Measurements from ENCODE around the gene MFAP4.

MFAP4 gene

DNA sequence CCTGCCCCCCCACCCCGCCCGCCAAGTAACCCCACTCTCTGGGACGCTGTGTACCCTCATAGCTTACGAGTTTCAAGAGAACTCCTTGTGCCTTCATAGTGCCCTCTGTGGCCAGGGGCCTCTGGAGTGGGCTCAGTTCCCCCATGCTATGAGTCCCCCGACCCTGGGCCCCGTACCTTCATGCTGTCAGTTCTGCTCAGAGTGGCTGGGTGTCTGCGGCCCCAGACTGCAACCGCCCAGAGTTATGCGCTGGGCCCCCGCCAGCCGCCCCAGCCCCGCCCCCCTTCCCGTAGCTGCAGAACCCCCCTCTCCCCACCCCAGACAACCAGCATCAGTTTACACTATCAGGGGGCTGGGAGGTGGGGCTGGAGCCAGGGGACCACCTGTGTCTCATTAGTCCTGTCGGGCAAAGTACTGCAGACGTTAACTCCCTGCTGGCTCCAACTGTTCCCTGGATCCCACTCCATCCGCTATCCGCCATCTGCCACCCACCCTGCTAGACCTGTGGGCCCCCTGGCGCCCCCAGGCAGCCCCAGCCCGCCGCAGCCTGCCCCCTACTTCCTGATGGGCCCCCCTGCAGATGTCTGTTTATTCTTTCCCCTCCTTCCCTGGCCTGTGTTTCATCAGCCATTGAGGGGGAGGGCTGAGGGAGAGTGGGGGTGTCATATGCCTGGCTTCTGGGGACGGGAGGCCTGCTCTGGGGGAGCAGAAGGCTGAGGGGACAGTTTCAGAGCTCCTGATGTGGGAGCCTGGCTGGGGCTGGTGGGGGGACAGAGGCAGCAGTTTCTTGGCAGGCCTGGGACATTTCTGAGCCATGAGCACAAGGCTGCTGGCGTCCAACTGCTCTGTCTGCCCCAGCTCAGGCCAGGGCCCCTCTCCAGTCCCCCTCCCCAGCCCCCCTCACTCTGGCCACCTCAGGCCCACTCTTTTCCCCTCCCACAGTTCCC lies at the start of gene MFAP4:
TSS of gene MFAP4 (minus strand) at position 217 of the 947 bp plus-strand sequence. CDS start at position 182, 35 bp downstream.
- peak; percentile 96 to 99 for DNase-seq

DNA sequence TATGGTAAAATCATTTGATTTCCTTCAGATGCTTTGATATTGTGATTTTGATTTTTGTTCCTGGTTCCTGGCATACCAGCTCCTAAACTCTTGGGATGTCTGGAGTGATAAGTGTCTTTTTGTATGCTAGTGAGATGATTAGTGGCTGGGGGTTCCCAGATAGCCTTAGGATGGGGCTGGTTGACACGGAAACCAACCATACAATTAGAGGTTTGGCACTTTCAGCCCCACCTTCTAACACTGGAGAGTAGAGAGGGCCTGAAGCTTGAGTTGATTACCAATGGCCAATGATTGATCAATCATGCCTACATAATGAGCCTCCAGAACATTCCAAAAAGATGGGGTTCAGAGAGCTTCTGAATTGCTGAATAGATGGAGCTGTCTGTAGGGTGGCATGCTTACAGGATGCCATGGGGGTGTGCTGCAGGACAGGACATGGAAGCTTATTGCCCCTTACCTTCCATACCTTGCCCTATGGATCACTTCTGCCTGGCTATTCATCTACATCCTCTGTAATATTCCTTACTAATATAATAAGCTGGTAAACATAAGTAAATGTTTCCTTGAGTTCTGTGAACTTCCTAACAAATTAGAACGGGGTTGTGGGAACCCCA lies 46.8 kb upstream of the MFAP4 start:
- DNase-seq, result no peak

DNA sequence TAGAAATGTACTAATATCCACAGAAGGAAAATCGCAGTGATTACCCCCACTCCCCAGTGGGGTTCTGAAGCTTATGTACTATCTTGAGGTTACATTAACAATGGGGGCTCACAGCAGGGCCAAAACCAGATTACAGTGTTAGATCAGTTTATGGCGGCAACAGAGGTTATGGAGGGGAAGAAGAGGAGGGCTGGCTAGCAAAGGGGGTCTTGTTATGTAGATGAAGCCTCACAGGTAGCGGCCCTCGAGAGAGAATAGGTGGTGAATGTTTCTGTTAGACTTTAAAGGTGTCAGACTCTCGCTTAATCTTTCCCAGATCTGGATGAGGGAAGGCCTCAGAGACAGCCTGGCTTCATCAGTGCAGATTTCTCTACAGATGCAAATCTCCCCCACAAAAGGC lies 46.3 kb upstream of the MFAP4 start:
- DNase-seq, result no peak

GRCh38 chr17:19431691-19432090 lies 44.7 kb upstream of the MFAP4 start:
- DNase-seq, result no peak

DNA sequence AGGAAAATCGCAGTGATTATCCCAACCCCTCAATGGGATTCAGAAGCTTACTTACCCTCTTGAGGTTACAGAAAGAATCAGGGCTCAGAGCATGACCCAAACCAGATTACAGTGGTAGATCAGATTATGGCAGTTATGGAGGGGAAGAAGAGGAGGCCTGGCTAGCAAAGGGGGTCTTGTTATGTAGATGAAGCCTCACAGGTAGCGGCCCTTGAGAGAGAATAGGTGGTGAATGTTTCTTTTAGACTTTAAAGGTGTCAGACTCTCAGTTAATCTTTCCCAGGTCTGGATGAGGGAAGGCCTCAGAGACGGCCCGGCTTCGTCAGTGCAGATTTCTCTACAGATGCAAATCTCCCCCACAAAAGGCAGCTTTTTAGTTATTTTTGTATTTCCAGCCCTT lies 39.6 kb upstream of the MFAP4 start:
- no peak for DNase-seq

DNA sequence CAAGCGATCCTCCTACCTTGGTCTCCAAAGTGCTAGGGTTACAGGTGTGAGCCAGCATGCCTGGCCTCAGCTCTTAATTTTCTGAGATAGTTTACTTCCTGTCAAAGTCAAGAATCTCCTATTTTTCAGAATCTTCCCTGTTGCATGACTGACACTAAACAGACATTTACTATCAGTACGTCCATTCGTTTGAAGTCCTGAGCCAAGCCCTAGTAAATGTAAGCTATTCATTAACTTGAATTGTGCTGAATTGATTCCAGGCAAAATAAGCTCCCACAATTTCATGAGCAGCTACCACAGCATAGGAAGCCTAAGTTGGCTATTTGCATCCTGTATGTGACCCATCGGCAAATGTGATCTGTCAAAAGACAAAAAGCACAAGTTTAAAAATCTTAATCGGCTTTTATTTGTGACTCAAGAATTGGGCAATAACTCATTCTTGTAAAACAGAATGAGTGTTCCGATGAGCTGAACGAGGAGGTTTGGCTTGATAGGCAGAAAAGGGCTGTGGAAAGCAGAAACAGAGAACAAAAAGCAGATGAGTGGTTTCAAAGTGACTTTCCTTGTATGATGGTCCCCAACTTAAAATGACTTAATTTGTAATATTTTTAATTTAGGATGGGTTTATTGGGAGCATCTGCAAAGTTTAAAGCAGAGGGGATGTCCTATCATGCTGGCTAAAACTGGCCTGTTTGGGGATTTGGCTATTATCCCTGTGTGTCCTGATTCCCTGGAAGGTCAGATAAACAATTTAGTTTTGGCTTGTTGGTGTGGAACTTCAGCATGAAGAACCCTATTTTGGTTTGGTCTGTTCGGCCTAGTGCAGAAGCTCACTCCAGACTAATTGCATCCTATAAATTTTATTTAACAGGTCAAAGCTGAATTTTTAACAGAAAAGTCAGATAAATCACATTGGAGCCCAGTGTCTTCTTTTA lies 38.2 kb upstream of the MFAP4 start:
- DNase-seq, result no peak

- no peak for DNase-seq
Observed at GRCh38 chr17:19421926-19422325, 34.9 kb upstream of the MFAP4 start.

GRCh38 chr17:19421219-19421618 lies 34.2 kb upstream of the MFAP4 start:
- DNase-seq, result no peak

DNA sequence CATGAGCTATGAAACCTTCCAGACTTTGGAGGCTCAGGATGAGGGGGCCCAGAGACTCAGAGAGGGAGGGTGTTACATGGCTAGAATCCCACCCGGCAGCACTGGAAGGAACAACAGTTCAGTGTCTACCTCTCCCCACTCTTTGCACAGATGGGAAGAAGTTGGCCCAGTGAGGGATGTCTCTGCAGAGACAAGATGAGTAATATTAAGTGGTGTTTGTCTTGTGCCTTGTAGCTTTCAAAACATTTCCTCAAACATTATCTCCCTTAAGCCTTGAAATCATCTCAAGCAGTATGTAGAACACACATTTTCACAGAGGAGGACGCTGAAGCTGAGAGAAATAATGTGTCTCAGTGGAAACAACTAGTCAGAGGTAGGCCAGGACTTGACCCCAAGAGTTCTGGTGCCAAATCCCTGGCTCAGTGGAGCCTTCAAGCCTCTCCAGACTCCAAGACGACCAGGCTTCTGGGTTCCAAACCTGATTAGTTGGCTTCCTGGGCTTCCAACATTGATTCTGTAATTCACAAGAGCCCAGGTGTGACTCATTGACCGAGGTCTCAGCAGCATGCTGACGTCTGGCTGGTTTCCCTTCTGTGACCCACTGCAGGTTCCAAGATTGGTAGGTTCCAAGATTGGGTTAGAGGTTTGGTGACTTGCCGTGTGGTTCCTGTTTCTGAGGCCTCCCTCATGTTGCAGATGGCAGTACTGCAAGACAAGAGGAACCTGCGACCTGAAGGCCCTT lies 31.4 kb upstream of the MFAP4 start:
- DNase-seq, result no peak

- no peak for DNase-seq
Observed at GRCh38 chr17:19417611-19418010, 30.6 kb upstream of the MFAP4 start.

DNA sequence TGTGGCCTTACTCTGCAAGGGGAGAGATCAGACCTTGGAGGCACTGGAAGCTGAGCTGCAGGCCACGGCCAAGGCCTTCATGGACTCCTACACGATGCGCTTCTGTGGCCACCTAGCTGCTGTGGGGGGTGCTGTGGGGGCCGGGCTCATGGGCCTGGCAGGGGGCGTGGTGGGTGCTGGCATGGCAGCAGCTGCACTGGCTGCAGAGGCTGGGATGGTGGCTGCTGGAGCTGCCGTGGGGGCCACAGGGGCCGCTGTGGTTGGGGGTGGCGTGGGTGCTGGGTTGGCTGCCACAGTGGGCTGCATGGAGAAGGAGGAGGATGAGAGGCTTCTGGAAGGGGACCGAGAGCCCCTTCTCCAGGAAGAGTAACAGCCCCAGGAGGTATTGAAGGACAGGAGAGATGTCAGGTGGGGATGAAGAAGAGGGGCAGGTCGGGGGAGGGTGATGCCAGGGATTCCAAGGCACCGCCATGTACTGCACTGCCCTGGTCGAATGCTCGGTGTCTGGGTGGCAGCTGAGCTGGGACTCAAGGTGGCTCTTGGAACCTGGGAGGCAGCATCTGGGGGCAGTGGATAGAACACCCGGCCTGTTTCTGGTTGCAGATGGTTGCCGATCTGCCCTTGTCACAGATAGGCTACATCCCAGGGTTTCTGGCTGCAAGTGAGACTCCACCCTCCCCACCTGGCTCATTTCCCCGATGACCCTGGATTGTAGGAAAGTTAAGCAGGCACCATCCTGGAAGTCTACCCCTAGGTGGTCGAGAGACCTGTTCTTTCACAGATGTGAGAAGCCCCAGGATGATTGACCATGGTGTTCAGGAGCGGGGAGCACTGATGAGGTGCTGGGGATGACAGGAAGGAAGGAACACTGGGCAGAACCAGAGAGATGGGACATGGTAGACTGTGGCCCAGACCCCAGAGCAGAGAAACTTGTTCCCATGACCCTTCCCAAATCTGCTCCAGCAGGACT lies 29.1 kb upstream of the MFAP4 start:
- peak in 1 of 2 experiments; percentile 46 for DNase-seq

DNA sequence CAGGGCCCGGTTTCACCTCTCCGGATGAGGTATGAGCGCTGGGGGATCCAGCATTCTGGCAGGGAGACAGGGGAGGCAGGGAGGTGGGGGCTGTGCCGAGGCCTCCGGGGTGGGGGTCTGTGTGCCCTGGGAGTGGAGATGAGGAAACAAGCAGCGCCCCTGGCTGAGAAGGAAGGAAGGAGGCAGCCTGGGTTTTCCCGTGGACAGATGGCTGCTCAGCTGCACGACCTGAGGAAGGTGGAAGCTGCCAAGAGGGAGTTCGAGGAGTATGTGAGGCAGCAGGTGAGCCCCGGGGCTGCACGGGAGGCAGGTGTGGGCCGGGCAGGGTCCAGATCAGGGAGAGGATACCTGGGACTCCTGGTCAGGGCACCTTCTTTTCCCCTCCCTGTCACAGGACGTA lies 28.3 kb upstream of the MFAP4 start:
- peak in 1 of 2 experiments; percentile 12 for DNase-seq

GRCh38 chr17:19414396-19415280 lies 27.6 kb upstream of the MFAP4 start:
- DNase-seq, result no peak

- DNase-seq, result no peak
Observed at GRCh38 chr17:19413761-19414160, 26.8 kb upstream of the MFAP4 start.

DNA sequence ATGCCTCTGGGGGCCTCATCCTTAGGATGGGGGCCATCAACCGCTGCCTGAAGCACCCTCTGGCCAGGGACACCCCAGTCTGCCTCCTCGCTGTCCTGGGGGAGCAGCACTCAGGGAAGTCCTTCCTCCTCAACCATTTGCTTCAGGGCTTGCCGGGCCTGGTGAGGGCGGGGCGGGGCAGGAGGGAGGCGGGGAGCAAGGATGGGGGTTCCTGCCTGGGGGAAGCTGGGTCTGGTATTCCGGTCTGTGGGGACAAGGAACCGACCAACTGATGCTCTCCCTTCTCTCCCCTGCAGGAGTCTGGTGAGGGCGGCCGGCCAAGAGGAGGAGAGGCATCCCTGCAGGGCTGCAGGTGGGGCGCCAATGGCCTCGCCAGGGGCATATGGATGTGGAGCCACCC lies 26.0 kb upstream of the MFAP4 start:
- DNase-seq, result no peak

GRCh38 chr17:19412510-19412909 lies 25.5 kb upstream of the MFAP4 start:
- DNase-seq, result no peak

DNA sequence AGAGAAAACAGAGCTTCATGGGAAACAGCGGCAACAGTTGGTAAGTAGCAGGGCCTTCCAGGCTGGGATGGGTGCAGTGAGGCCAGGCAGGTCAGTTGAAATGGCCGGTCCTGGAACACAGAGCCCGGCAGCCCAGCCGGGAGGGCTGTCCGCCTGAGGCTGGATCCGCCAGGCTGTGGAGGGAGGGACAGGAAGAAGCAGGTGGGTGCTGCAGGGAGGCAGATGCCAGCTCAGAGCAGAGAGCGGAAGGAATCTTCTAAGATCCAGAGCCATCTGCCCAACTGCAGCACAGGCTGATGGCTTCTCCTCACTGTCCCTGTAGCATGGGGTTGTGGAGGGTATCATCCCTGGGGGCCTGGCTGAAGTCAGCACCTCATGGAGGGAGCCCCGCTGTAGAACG lies 24.6 kb upstream of the MFAP4 start:
- peak; percentile 19 to 87 for DNase-seq

- DNase-seq, result peak; percentile 43 to 57
Observed at GRCh38 chr17:19410875-19411620, 24.1 kb upstream of the MFAP4 start, which contains the start of gene RNF112. TSS of gene RNF112 (plus strand) at chr17:19411232. CDS start at chr17:19411409, 177 bp downstream.

DNA sequence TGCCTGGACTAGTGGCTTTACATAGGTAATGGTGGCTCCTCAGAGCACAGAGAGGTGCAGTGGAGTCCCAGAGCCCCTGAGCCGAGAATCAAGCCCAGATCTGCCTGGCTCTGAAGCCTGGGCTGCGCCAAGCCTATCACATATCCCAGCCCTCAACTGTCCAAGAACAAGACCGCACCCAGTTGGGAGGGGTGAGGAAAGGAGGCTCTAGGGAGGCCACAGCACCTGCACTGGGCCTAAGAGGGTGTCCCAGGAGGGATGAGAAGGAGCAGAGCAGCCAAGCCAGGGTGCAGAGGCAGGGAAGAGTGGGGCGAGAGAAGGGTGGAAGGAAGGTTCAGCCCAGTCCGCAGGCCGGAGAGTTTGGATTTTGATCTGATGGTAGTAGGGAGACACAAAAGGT lies 23.1 kb upstream of the MFAP4 start:
- DNase-seq, result no peak
